Fibroblast of lung (primary cell): ENCODE measurements around the gene DIRAS2.

ENCODE experiments used
- EZH2 ChIP-seq: IDR thresholded peaks from 2 replicates; pipeline ENCODE4 v1.5.1; 2012; ENCODE audit warnings: low read length, control low read depth, mild to moderate bottlenecking; ENCODE audit errors: missing control alignments
- TF ChIP-seq, protein P1 (sequence below), 2 donors: IDR thresholded peaks in 1 of 2; conservative IDR thresholded peaks in 1 of 2; 1 replicate in 1 of 2; 2 replicates in 1 of 2; pipeline ENCODE4 v1.5.1; 2011 to 2012; ENCODE audit warnings: low read length in 2 of 2, control low read depth in 1 of 2, inconsistent platforms in 1 of 2, low read depth in 1 of 2, mild to moderate bottlenecking in 1 of 2

GRCh38 chr9:90651246-90651645 is 8.6 kb upstream of the DIRAS2 start:
- TF ChIP-seq, protein P1, sequence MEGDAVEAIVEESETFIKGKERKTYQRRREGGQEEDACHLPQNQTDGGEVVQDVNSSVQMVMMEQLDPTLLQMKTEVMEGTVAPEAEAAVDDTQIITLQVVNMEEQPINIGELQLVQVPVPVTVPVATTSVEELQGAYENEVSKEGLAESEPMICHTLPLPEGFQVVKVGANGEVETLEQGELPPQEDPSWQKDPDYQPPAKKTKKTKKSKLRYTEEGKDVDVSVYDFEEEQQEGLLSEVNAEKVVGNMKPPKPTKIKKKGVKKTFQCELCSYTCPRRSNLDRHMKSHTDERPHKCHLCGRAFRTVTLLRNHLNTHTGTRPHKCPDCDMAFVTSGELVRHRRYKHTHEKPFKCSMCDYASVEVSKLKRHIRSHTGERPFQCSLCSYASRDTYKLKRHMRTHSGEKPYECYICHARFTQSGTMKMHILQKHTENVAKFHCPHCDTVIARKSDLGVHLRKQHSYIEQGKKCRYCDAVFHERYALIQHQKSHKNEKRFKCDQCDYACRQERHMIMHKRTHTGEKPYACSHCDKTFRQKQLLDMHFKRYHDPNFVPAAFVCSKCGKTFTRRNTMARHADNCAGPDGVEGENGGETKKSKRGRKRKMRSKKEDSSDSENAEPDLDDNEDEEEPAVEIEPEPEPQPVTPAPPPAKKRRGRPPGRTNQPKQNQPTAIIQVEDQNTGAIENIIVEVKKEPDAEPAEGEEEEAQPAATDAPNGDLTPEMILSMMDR (conservative IDR thresholded peaks at IDR 0.05 in 1 of 2, IDR thresholded peaks at IDR 0.05 in 1 of 2; ENCODE audit: low read depth in 1 of 2, low read length in 2 of 2): no peak
- TF ChIP-seq EZH2: no peak
